Measurements from ENCODE around the gene SOCS7. TPM values are rescaled to one million over a fixed set of nuclear protein-coding genes. Genes with fewer than 3 reads are reported as not detected.

Gene SOCS7
- polyA plus RNA-seq, 3 donors = 0.14 to 13.2 (median 0.15) TPM

GRCh38 chr17:38405654-38406053, 54.0 kb downstream of the SOCS7 start:
- intact Hi-C loops (cut with micrococcal nuclease) = no loop called here
- no peak overlapping the region for H2AFZ ChIP-seq (ENCODE audit: insufficient read depth, low read depth, low read length, poor library complexity, severe bottlenecking)
- peaks cover 0 to 8% (median 5%) of the 10 kb centered on the region in 3 donors for H3K27me3 Mint-ChIP-seq (ENCODE audit: low read depth in 3 of 3)
- peaks cover 4 to 16% of the 10 kb centered on the region in 2 donors for H3K36me3 ChIP-seq (replicated peaks in 1 of 2; ENCODE audit: control insufficient read depth in 1 of 2, insufficient read depth in 2 of 2, low read length in 2 of 2)
- DNase-seq = no peak
- no peaks in the 10 kb centered on the region for H3K9me3 ChIP-seq (replicated peaks in 1 of 2; ENCODE audit: control insufficient read depth in 1 of 2, insufficient read depth in 1 of 2, low read length in 2 of 2)
- no peak overlapping the region for H3K4me3 Mint-ChIP-seq
- H3K79me2 ChIP-seq (ENCODE audit: insufficient read depth, low read length) = no peaks in the 10 kb centered on the region
- H3K9me3 Mint-ChIP-seq = no peaks in the 10 kb centered on the region
- no peaks in the 10 kb centered on the region for H4K20me1 ChIP-seq (ENCODE audit: insufficient read depth, low read length)
- no peak overlapping the region for H3K4me2 ChIP-seq (replicated peaks; ENCODE audit: extremely low read depth, low read length, poor library complexity, severe bottlenecking)
- no peaks in the 10 kb centered on the region for H3K27me3 ChIP-seq (ENCODE audit: control insufficient read depth in 2 of 2, insufficient read depth in 2 of 2, low read length in 2 of 2)
- H3K27ac Mint-ChIP-seq = peak overlapping the region in 1 of 7 donors; percentile 7
- no peak overlapping the region for H3K4me3 ChIP-seq (replicated peaks in 1 of 3; ENCODE audit: low read depth in 2 of 3, low read length in 3 of 3)
- peaks cover 15 to 22% of the 10 kb centered on the region in 2 donors for H3K36me3 Mint-ChIP-seq
- H3K4me1 Mint-ChIP-seq = no peaks in the 10 kb centered on the region
- H3K4me1 ChIP-seq (ENCODE audit: control insufficient read depth in 1 of 2, insufficient read depth in 2 of 2, low read length in 2 of 2) = no peaks in the 10 kb centered on the region
- no peak for TF ChIP-seq CTCF (IDR thresholded peaks at IDR 0.05)
- no peak overlapping the region for H3K27ac ChIP-seq (ENCODE audit: low read depth in 1 of 2, low read length in 2 of 2)
- H3K9ac ChIP-seq (ENCODE audit: insufficient read depth, low read length, poor library complexity, severe bottlenecking) = no peak overlapping the region
- no CpG with 5 or more reads among the region's 4 CpGs for WGBS (ENCODE audit: insufficient coverage)

GRCh38 chr17:38410201-38410600, 58.6 kb downstream of the SOCS7 start:
- 83% methylated on average over 1 of the region's 1 CpG for WGBS (ENCODE audit: insufficient coverage)

More at GRCh38 chr17:38410201-38410600, 58.6 kb downstream of the SOCS7 start:
- H3K27ac ChIP-seq (ENCODE audit: low read depth in 1 of 2, low read length in 2 of 2) = no peak overlapping the region
- peaks cover 0 to 13% (median 6%) of the 10 kb centered on the region in 3 donors for H3K27me3 Mint-ChIP-seq (ENCODE audit: low read depth in 3 of 3)
- peak overlapping the region in 1 of 2 donors; percentile 6 for H3K4me3 Mint-ChIP-seq
- H3K9me3 ChIP-seq (replicated peaks in 1 of 2; ENCODE audit: control insufficient read depth in 1 of 2, insufficient read depth in 1 of 2, low read length in 2 of 2) = no peaks in the 10 kb centered on the region
- no peaks in the 10 kb centered on the region for H3K9me3 Mint-ChIP-seq
- H3K4me2 ChIP-seq (replicated peaks; ENCODE audit: extremely low read depth, low read length, poor library complexity, severe bottlenecking) = no peak overlapping the region
- H3K4me1 Mint-ChIP-seq = peaks cover 6% of the 10 kb centered on the region
- no peaks in the 10 kb centered on the region for H3K79me2 ChIP-seq (ENCODE audit: insufficient read depth, low read length)
- no peak overlapping the region for H3K9ac ChIP-seq (ENCODE audit: insufficient read depth, low read length, poor library complexity, severe bottlenecking)
- H3K36me3 Mint-ChIP-seq = no peaks in the 10 kb centered on the region
- no peak for TF ChIP-seq CTCF (IDR thresholded peaks at IDR 0.05)
- no peaks in the 10 kb centered on the region for H3K36me3 ChIP-seq (replicated peaks in 1 of 2; ENCODE audit: control insufficient read depth in 1 of 2, insufficient read depth in 2 of 2, low read length in 2 of 2)
- intact Hi-C loops (cut with micrococcal nuclease) = no loop called here
- H3K27me3 ChIP-seq (ENCODE audit: control insufficient read depth in 2 of 2, insufficient read depth in 2 of 2, low read length in 2 of 2) = no peaks in the 10 kb centered on the region
- H3K27ac Mint-ChIP-seq = no peak overlapping the region
- H3K4me3 ChIP-seq (replicated peaks in 1 of 3; ENCODE audit: low read depth in 2 of 3, low read length in 3 of 3) = no peak overlapping the region
- no peak for DNase-seq
- H3K4me1 ChIP-seq (ENCODE audit: control insufficient read depth in 1 of 2, insufficient read depth in 2 of 2, low read length in 2 of 2) = peaks cover 5 to 8% of the 10 kb centered on the region in 2 donors
- no peak overlapping the region for H2AFZ ChIP-seq (ENCODE audit: insufficient read depth, low read depth, low read length, poor library complexity, severe bottlenecking)
- H4K20me1 ChIP-seq (ENCODE audit: insufficient read depth, low read length) = no peaks in the 10 kb centered on the region
